Keratinocyte (primary cell): ENCODE results near the gene RLBP1.

Source experiments
- EZH2 ChIP-seq: IDR thresholded peaks from one replicate; pipeline ENCODE4 v1.6.1; 2012; ENCODE audit warnings: inconsistent platforms, mild to moderate bottlenecking, low read length, moderate library complexity
- TF ChIP-seq, protein P1 (sequence below), 3 experiments: IDR thresholded peaks in 1 of 3; conservative IDR thresholded peaks in 1 of 3; optimal IDR thresholded peaks in 1 of 3; 2 replicates in 2 of 3; 3 replicates in 1 of 3; pipeline versions ENCODE3 to v1.5.1; 2011; ENCODE audit warnings: low read length in 3 of 3, mild to moderate bottlenecking in 3 of 3, moderate library complexity in 2 of 3, control low read depth in 1 of 3, inconsistent platforms in 1 of 3; ENCODE audit not compliant: insufficient read depth in 2 of 3; ENCODE audit errors: extremely low read depth in 1 of 3

- TF ChIP-seq EZH2 = no peak
- TF ChIP-seq, protein P1, sequence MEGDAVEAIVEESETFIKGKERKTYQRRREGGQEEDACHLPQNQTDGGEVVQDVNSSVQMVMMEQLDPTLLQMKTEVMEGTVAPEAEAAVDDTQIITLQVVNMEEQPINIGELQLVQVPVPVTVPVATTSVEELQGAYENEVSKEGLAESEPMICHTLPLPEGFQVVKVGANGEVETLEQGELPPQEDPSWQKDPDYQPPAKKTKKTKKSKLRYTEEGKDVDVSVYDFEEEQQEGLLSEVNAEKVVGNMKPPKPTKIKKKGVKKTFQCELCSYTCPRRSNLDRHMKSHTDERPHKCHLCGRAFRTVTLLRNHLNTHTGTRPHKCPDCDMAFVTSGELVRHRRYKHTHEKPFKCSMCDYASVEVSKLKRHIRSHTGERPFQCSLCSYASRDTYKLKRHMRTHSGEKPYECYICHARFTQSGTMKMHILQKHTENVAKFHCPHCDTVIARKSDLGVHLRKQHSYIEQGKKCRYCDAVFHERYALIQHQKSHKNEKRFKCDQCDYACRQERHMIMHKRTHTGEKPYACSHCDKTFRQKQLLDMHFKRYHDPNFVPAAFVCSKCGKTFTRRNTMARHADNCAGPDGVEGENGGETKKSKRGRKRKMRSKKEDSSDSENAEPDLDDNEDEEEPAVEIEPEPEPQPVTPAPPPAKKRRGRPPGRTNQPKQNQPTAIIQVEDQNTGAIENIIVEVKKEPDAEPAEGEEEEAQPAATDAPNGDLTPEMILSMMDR (optimal IDR thresholded peaks at IDR 0.05 in 1 of 3, IDR thresholded peaks at IDR 0.05 in 1 of 3, conservative IDR thresholded peaks at IDR 0.05 in 1 of 3; ENCODE audit: extremely low read depth in 1 of 3, insufficient read depth in 2 of 3, low read length in 3 of 3) = no peak
Observed at GRCh38 chr15:89175617-89176191, 45.7 kb downstream of the RLBP1 start.
